Left lung (tissue), 10 donors: Measurements from ENCODE around the gene GRM7. TPM values are rescaled to one million over a fixed set of nuclear protein-coding genes. Genes with fewer than 3 reads are reported as not detected.
A peak's percentile ranks its signal among the peaks of the same experiment; 100 is the strongest.

Source experiments
- ATAC-seq: fragments of 200-7000 bp; cut with Tn5 transposase; one replicate; pipeline ENCODE4 v1.9.1; 2020; ENCODE audit warnings: moderate library complexity
- DNase-seq, 4 donors: peaks; one replicate each; pipeline ENCODE4 v3.0.0-alpha.2; 2013 to 2020
- H3K27ac ChIP-seq, 2 donors: fragments of 200-600 bp; sonication (generic) in 1 of 2; one replicate each; pipeline versions ENCODE4 v1.5.0 to v1.8.0; 2020 to 2021
- H3K27me3 ChIP-seq, 2 donors: fragments of 200-600 bp; sonication (generic) in 1 of 2; one replicate each; pipeline versions ENCODE4 v1.5.0 to v1.8.0; 2020 to 2021
- H3K36me3 ChIP-seq, 2 donors: fragments of 200-600 bp; sonication (generic) in 1 of 2; one replicate each; pipeline versions ENCODE4 v1.5.0 to v1.8.0; 2020 to 2021
- H3K4me1 ChIP-seq, 2 donors: fragments of 200-600 bp; one replicate each; pipeline ENCODE4 v1.8.0; 2021
- H3K4me3 ChIP-seq, 2 donors: fragments of 200-600 bp; sonication (generic) in 1 of 2; one replicate each; pipeline versions ENCODE4 v1.5.0 to v1.8.0; 2020 to 2021; ENCODE audit warnings: mild to moderate bottlenecking in 1 of 2
- H3K9me3 ChIP-seq, 2 donors: fragments of 200-600 bp; sonication (generic) in 1 of 2; one replicate each; pipeline versions ENCODE4 v1.5.0 to v1.8.0; 2020 to 2021
- intact Hi-C, 2 donors: fragments of 100-400 bp; cut with DNase I; formaldehyde crosslinking; loops; one replicate each; pipeline versions ENCODE4 v1.11.2 to v1.14.2; 2022
- polyA plus RNA-seq, 6 donors: library from polyadenylated mRNA; unstranded; fragments of 120-200 nt; gene quantifications; one replicate each; pipeline ENCODE4 v1.2.1, GENCODE V29; 2013; ENCODE audit not compliant: insufficient read length in 6 of 6
- total RNA-seq, 2 donors: library from RNA; stranded (reverse); fragmentation: NEBNext Ultra II Directional; extraction: Animal tissue kit (Norgen Biotek cat#: 25700); gene quantifications; one replicate each; pipeline ENCODE4 v1.2.1, GENCODE V29; 2021
- TF ChIP-seq, protein P1 (sequence below), 2 donors: fragments of 200-600 bp; sonication (generic) in 1 of 2; IDR thresholded peaks; one replicate each; pipeline versions ENCODE4 v1.5.0 to v1.8.0; 2021; ENCODE audit warnings: antibody characterized with exemption in 2 of 2
- donor health status: DM: no; HTN: yes; CAD: no.
- donor health status: DM: no; HTN: no; CAD: no.

Gene GRM7
- total and polyA plus RNA-seq, 8 donors: 0.04 to 0.72 (median 0.27) TPM

- Histone ChIP-seq H3K36me3 (no peaks in the 10 kb centered on the region), H3K9me3 (peaks cover 0 to 2% of the 10 kb centered on the region in 2 donors), H3K4me3 (no peak overlapping the region), H3K27ac (no peak overlapping the region), H3K27me3 (no peaks in the 10 kb centered on the region), H3K4me1 (no peaks in the 10 kb centered on the region)
- ATAC-seq: peak; percentile 59
- intact Hi-C loops: no loop called here
- peak in 2 of 4 donors; percentile 42 to 48 for DNase-seq
- TF ChIP-seq, protein P1, sequence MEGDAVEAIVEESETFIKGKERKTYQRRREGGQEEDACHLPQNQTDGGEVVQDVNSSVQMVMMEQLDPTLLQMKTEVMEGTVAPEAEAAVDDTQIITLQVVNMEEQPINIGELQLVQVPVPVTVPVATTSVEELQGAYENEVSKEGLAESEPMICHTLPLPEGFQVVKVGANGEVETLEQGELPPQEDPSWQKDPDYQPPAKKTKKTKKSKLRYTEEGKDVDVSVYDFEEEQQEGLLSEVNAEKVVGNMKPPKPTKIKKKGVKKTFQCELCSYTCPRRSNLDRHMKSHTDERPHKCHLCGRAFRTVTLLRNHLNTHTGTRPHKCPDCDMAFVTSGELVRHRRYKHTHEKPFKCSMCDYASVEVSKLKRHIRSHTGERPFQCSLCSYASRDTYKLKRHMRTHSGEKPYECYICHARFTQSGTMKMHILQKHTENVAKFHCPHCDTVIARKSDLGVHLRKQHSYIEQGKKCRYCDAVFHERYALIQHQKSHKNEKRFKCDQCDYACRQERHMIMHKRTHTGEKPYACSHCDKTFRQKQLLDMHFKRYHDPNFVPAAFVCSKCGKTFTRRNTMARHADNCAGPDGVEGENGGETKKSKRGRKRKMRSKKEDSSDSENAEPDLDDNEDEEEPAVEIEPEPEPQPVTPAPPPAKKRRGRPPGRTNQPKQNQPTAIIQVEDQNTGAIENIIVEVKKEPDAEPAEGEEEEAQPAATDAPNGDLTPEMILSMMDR (IDR thresholded peaks at IDR 0.05): no peak
These were observed 521.5 kb downstream of the GRM7 start for GRCh38 chr3:7382293-7383010.

GRCh38 chr3:7385635-7386034, 524.7 kb downstream of the GRM7 start:
- Histone ChIP-seq H3K4me1 (no peaks in the 10 kb centered on the region), H3K36me3 (no peaks in the 10 kb centered on the region), H3K27ac (no peak overlapping the region), H3K9me3 (peaks cover 0 to 2% of the 10 kb centered on the region in 2 donors), H3K4me3 (no peak overlapping the region), H3K27me3 (no peaks in the 10 kb centered on the region)
- DNase-seq (no peak), ATAC-seq (no peak)
- TF ChIP-seq, protein P1 (IDR thresholded peaks at IDR 0.05): no peak
- intact Hi-C loops: no loop called here

DNA sequence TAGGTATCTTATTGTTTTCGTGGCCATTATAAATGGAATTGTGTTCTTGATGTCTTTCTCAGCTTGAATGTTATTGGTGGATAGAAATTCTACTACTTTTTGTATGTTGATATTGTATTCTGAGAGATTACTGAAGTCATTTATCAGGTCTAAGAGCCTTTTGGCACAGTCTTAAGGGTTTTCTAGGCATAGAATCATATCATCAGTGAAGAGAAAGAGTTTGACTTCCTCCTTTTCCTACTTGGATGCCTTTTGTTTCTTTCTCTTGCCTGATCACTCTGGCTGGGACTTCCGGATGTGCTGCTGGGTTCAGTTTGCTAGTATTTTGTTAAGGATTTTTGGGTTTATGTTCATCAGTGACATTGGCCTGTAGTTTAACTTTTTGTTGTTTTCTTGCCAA, 527.1 kb downstream of the GRM7 start:
- Histone ChIP-seq H3K4me1 (no peaks in the 10 kb centered on the region), H3K4me3 (no peak overlapping the region), H3K27me3 (no peaks in the 10 kb centered on the region), H3K36me3 (no peaks in the 10 kb centered on the region), H3K27ac (no peak overlapping the region), H3K9me3 (peaks cover 0 to 10% of the 10 kb centered on the region in 2 donors)
- no peak for DNase-seq
- ATAC-seq: no peak
- intact Hi-C loops: no loop called here
- TF ChIP-seq, protein P1 (IDR thresholded peaks at IDR 0.05): no peak

GRCh38 chr3:7392206-7392605, 531.3 kb downstream of the GRM7 start:
- TF ChIP-seq, protein P1 (IDR thresholded peaks at IDR 0.05): no peak

GRCh38 chr3:7393944-7394605, 533.2 kb downstream of the GRM7 start:
- no peaks in the 10 kb centered on the region for H3K27me3 ChIP-seq
- intact Hi-C loops: no loop called here
- H3K9me3 ChIP-seq: peaks cover 0 to 7% of the 10 kb centered on the region in 2 donors
- H3K36me3 ChIP-seq: no peaks in the 10 kb centered on the region
- no peaks in the 10 kb centered on the region for H3K4me1 ChIP-seq
- DNase-seq (no peak), ATAC-seq (no peak)
- no peak overlapping the region for H3K27ac ChIP-seq
- no peak overlapping the region for H3K4me3 ChIP-seq
- TF ChIP-seq, protein P1 (IDR thresholded peaks at IDR 0.05): no peak

More at GRCh38 chr3:7392206-7392605, 531.3 kb downstream of the GRM7 start:
- H3K27me3 ChIP-seq: no peaks in the 10 kb centered on the region
- H3K4me1 ChIP-seq: no peaks in the 10 kb centered on the region
- H3K9me3 ChIP-seq: peaks cover 0 to 7% of the 10 kb centered on the region in 2 donors
- DNase-seq: no peak
- no peak for ATAC-seq
- intact Hi-C loops: no loop called here
- H3K4me3 ChIP-seq: no peak overlapping the region
- H3K27ac ChIP-seq: no peak overlapping the region
- no peaks in the 10 kb centered on the region for H3K36me3 ChIP-seq
